HepG2 (cell line): Measurements from ENCODE around the gene POLE3. TPM values are rescaled to one million over a fixed set of nuclear protein-coding genes. Genes with fewer than 3 reads are reported as not detected.

Source experiments
- GABPB1 ChIP-seq: IDR thresholded peaks from 2 replicates; pipeline ENCODE4 v1.6.1; 2016; ENCODE audit warnings: mild to moderate bottlenecking, missing genetic modification reagents, moderate library complexity, missing compliant biosample characterization
- HNRNPUL1 ChIP-seq: fragments of 200-400 bp; formaldehyde crosslinking; IDR thresholded peaks from 2 replicates; pipeline ENCODE4 v1.6.1; 2017; ENCODE audit warnings: low read depth, mild to moderate bottlenecking, low read length, moderate library complexity
- KLF6 ChIP-seq: IDR thresholded peaks from 2 replicates; pipeline ENCODE4 v1.8.0; 2016; ENCODE audit warnings: missing biosample characterization, missing genetic modification reagents
- MBD4 ChIP-seq: IDR thresholded peaks from 2 replicates; pipeline ENCODE4 v1.6.1; 2012; ENCODE audit warnings: low read length, inconsistent platforms, borderline replicate concordance
- NR2C2 ChIP-seq: sonication (generic); formaldehyde crosslinking; IDR thresholded peaks from 2 replicates; pipeline ENCODE4 v1.4.0; 2020; ENCODE audit warnings: missing genetic modification reagents, mild to moderate bottlenecking, moderate library complexity, borderline replicate concordance
- PHF5A ChIP-seq: IDR thresholded peaks from one replicate; pipeline ENCODE4 v1.6.1; 2018; ENCODE audit warnings: low read depth, missing genetic modification reagents; ENCODE audit not compliant: unreplicated experiment
- RFXAP ChIP-seq: sonication (generic); formaldehyde crosslinking; IDR thresholded peaks from 2 replicates; pipeline ENCODE4 v1.4.0; 2020; ENCODE audit warnings: missing genetic modification reagents, borderline replicate concordance
- SIN3B ChIP-seq: fragments of 150-350 bp; IDR thresholded peaks from 2 replicates; pipeline ENCODE4 v1.6.1; 2014; ENCODE audit warnings: low read length
- ZNF441 ChIP-seq: sonication (generic); formaldehyde crosslinking; IDR thresholded peaks from 2 replicates; pipeline ENCODE4 v1.7.0; 2021; ENCODE audit warnings: missing genetic modification reagents, borderline replicate concordance
- ZNF572 ChIP-seq: sonication (generic); formaldehyde crosslinking; IDR thresholded peaks from 2 replicates; pipeline ENCODE4 v1.5.1; 2020; ENCODE audit warnings: mild to moderate bottlenecking, missing genetic modification reagents
- ZNF777 ChIP-seq: sonication (generic); formaldehyde crosslinking; IDR thresholded peaks from 2 replicates; pipeline ENCODE4 v1.4.0; 2020; ENCODE audit warnings: missing genetic modification reagents
- polyA plus RNA-seq, 8 experiments: library from polyadenylated mRNA; depleted of rRNA in 3 of 8; stranded (reverse) in 7 of 8; unstranded in 1 of 8; fragments of >200 nt; fragmentation: Illumina TruSeq in 4 of 8; extraction: Trizol in 4 of 8; gene quantifications; 2 replicates each; pipeline versions ENCODE4 v1.2.1 to v1.2.3, GENCODE V29; 2011 to 2016; ENCODE audit warnings: low read depth in 4 of 8, missing spikeins in 1 of 8, mixed read lengths in 1 of 8; ENCODE audit not compliant: insufficient read depth in 1 of 8
- total RNA-seq, 5 experiments: library from RNA; depleted of rRNA; stranded (reverse); fragments of >200 nt; fragmentation: Illumina TruSeq; extraction: Trizol; gene quantifications; 2 replicates each; pipeline ENCODE4 v1.2.3, GENCODE V29; 2016; ENCODE audit warnings: low read depth in 1 of 5
- TF ChIP-seq, protein P1 (sequence below): sonication (generic); formaldehyde crosslinking; IDR thresholded peaks from 2 replicates; pipeline ENCODE4 v1.4.0; 2020; ENCODE audit warnings: missing genetic modification reagents
- TF ChIP-seq, protein P2 (sequence below): sonication (generic); formaldehyde crosslinking; IDR thresholded peaks from 2 replicates; pipeline ENCODE4 v1.4.0; 2020; ENCODE audit warnings: missing genetic modification reagents, borderline replicate concordance
- TF ChIP-seq, protein P3 (sequence below): sonication (generic); formaldehyde crosslinking; IDR thresholded peaks from 2 replicates; pipeline ENCODE4 v1.4.0; 2020; ENCODE audit warnings: missing genetic modification reagents, borderline replicate concordance
- TF ChIP-seq, protein P4 (sequence below): sonication (generic); formaldehyde crosslinking; IDR thresholded peaks from 2 replicates; pipeline ENCODE4 v1.5.0; 2020; ENCODE audit warnings: mild to moderate bottlenecking, missing genetic modification reagents, borderline replicate concordance
- TF ChIP-seq, protein P5 (sequence below): sonication (generic); formaldehyde crosslinking; IDR thresholded peaks from 2 replicates; pipeline ENCODE4 v1.9.0; 2021; ENCODE audit warnings: missing genetic modification reagents, mild to moderate bottlenecking, borderline replicate concordance

Gene POLE3
- total and polyA plus RNA-seq, 2 of the 13 experiments (the other 11 are each of a cell fraction or from before 2014, with no cell fraction given), result 36.0 to 77.2 TPM

DNA sequence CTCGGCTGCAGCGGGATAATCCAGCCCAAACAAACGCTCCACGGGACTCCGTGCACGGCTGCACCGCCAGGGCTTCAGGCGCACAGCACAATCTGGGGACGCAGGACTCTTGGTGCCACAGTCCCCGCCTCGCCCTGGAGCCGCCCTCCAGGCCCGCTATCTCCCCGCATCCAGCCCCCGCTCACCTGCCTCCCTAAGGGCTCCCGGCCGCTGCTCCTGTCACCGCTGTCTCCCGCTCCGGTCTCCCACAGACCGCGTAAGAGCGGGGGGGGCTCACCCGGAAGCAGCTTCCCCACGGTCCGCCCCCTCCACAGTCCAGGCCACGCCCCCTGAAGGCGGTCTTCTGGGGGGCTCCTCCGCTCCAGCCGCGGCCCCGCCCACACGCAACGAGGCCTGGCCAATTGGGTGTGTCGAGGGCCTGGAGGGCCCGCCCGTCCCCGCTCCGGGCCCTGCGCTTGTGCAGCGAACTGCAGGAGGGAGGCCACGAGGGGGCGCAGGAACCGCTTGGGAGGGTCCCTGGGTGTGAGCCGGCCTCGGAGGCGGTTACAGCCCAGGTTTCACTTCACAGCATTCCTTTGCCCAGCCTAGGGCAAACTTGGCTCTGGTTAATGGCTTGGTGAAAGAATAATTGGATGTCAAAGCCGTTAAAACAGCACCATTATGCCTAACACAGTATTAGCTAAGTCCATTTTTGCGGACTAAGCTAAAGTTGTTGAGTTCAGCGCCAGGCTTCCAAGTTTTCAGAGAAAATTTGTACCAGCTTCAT is 9.3 kb downstream of the POLE3 start, which contains the start of gene ALAD (continued):
- TF ChIP-seq, protein P1, sequence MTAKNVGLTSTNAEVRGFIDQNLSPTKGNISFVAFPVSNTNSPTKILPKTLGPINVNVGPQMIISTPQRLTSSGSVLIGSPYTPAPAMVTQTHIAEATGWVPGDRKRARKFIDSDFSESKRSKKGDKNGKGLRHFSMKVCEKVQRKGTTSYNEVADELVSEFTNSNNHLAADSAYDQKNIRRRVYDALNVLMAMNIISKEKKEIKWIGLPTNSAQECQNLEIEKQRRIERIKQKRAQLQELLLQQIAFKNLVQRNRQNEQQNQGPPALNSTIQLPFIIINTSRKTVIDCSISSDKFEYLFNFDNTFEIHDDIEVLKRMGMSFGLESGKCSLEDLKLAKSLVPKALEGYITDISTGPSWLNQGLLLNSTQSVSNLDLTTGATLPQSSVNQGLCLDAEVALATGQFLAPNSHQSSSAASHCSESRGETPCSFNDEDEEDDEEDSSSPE (CRISPR knock-in tag), result peak; percentile 37; the same call in 1 of the 2 replicates
- peak; percentile 72; the same call in 1 of the 2 replicates for TF ChIP-seq HNRNPUL1
- TF ChIP-seq RFXAP, result peak; percentile 83; the same call in 1 of the 2 replicates
- no peak for TF ChIP-seq ZNF572 (CRISPR knock-in tag)
- TF ChIP-seq PHF5A (CRISPR knock-in tag), result peak; percentile 76
- TF ChIP-seq GABPB1 (CRISPR knock-in tag), result peak; percentile 95
- TF ChIP-seq ZNF441, result peak; percentile 16; the same call in 1 of the 2 replicates
- no peak for TF ChIP-seq MBD4
- TF ChIP-seq, protein P2, sequence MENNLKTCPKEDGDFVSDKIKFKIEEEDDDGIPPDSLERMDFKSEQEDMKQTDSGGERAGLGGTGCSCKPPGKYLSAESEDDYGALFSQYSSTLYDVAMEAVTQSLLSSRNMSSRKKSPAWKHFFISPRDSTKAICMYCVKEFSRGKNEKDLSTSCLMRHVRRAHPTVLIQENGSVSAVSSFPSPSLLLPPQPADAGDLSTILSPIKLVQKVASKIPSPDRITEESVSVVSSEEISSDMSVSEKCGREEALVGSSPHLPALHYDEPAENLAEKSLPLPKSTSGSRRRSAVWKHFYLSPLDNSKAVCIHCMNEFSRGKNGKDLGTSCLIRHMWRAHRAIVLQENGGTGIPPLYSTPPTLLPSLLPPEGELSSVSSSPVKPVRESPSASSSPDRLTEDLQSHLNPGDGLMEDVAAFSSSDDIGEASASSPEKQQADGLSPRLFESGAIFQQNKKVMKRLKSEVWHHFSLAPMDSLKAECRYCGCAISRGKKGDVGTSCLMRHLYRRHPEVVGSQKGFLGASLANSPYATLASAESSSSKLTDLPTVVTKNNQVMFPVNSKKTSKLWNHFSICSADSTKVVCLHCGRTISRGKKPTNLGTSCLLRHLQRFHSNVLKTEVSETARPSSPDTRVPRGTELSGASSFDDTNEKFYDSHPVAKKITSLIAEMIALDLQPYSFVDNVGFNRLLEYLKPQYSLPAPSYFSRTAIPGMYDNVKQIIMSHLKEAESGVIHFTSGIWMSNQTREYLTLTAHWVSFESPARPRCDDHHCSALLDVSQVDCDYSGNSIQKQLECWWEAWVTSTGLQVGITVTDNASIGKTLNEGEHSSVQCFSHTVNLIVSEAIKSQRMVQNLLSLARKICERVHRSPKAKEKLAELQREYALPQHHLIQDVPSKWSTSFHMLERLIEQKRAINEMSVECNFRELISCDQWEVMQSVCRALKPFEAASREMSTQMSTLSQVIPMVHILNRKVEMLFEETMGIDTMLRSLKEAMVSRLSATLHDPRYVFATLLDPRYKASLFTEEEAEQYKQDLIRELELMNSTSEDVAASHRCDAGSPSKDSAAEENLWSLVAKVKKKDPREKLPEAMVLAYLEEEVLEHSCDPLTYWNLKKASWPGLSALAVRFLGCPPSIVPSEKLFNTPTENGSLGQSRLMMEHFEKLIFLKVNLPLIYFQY (CRISPR knock-in tag), result peak; percentile 62; the same call in 1 of the 2 replicates
- TF ChIP-seq, protein P3, sequence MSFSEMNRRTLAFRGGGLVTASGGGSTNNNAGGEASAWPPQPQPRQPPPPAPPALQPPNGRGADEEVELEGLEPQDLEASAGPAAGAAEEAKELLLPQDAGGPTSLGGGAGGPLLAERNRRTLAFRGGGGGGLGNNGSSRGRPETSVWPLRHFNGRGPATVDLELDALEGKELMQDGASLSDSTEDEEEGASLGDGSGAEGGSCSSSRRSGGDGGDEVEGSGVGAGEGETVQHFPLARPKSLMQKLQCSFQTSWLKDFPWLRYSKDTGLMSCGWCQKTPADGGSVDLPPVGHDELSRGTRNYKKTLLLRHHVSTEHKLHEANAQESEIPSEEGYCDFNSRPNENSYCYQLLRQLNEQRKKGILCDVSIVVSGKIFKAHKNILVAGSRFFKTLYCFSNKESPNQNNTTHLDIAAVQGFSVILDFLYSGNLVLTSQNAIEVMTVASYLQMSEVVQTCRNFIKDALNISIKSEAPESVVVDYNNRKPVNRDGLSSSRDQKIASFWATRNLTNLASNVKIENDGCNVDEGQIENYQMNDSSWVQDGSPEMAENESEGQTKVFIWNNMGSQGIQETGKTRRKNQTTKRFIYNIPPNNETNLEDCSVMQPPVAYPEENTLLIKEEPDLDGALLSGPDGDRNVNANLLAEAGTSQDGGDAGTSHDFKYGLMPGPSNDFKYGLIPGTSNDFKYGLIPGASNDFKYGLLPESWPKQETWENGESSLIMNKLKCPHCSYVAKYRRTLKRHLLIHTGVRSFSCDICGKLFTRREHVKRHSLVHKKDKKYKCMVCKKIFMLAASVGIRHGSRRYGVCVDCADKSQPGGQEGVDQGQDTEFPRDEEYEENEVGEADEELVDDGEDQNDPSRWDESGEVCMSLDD (CRISPR knock-in tag), result 0 out of 2 replicates have a peak, but pooled peaks have one; percentile 53
- peak; percentile 92 for TF ChIP-seq NR2C2 (CRISPR knock-in tag)
- 0 out of 2 replicates have a peak, but pooled peaks have one; percentile 53 for TF ChIP-seq KLF6 (CRISPR knock-in tag)
- TF ChIP-seq, protein P4, sequence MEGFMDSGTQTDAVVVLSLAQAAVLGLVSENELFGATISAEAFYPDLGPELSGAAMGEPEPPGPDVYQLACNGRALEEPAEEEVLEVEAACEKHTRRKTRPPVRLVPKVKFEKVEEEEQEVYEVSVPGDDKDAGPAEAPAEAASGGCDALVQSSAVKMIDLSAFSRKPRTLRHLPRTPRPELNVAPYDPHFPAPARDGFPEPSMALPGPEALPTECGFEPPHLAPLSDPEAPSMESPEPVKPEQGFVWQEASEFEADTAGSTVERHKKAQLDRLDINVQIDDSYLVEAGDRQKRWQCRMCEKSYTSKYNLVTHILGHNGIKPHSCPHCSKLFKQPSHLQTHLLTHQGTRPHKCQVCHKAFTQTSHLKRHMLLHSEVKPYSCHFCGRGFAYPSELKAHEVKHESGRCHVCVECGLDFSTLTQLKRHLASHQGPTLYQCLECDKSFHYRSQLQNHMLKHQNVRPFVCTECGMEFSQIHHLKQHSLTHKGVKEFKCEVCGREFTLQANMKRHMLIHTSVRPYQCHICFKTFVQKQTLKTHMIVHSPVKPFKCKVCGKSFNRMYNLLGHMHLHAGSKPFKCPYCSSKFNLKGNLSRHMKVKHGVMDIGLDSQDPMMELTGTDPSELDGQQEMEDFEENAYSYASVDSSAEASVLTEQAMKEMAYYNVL (CRISPR knock-in tag), result peak; percentile 75
- TF ChIP-seq SIN3B, result no peak
- TF ChIP-seq, protein P5, sequence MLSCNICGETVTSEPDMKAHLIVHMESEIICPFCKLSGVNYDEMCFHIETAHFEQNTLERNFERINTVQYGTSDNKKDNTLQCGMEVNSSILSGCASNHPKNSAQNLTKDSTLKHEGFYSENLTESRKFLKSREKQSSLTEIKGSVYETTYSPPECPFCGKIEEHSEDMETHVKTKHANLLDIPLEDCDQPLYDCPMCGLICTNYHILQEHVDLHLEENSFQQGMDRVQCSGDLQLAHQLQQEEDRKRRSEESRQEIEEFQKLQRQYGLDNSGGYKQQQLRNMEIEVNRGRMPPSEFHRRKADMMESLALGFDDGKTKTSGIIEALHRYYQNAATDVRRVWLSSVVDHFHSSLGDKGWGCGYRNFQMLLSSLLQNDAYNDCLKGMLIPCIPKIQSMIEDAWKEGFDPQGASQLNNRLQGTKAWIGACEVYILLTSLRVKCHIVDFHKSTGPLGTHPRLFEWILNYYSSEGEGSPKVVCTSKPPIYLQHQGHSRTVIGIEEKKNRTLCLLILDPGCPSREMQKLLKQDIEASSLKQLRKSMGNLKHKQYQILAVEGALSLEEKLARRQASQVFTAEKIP (CRISPR knock-in tag), result no peak
- TF ChIP-seq ZNF777 (CRISPR knock-in tag), result peak; percentile 56; the same call in 1 of the 2 replicates
